Activated CD4-positive, alpha-beta memory T cell treated with anti-CD3 and anti-CD28 coated beads for 36 hours (primary cell): ENCODE measurements around the gene EEF1AKMT3. TPM values are rescaled to one million over a fixed set of nuclear protein-coding genes. Genes with fewer than 3 reads are reported as not detected.

Experiments used
- CTCF ChIA-PET: fragments of 350-600 bp; sonication (Branson Sonifier 250); formaldehyde crosslinking; loops from one replicate; lab custom pipeline; 2021; ENCODE audit warnings: antibody characterized with exemption, inconsistent platforms; lab: Charles Lee
- POLR2A ChIA-PET: fragments of 350-600 bp; sonication (Branson Sonifier 250); formaldehyde crosslinking; loops from one replicate; lab custom pipeline; 2021; ENCODE audit warnings: antibody characterized with exemption; lab: Charles Lee
- DNase-seq: peaks from one replicate; pipeline ENCODE4 v3.0.0-alpha.2; 2020
- H3K27ac Mint-ChIP-seq: one replicate; pipeline ENCODE4 v1.8.0; 2021; ENCODE audit warnings: mixed read lengths
- H3K27me3 Mint-ChIP-seq: one replicate; pipeline ENCODE4 v1.8.0; 2021; ENCODE audit warnings: mixed read lengths
- H3K36me3 Mint-ChIP-seq: one replicate; pipeline ENCODE4 v1.8.0; 2021; ENCODE audit warnings: mixed read lengths
- H3K4me1 Mint-ChIP-seq: one replicate; pipeline ENCODE4 v1.8.0; 2021; ENCODE audit warnings: low read depth, mixed read lengths
- H3K4me3 Mint-ChIP-seq: one replicate; pipeline ENCODE4 v1.8.0; 2021; ENCODE audit warnings: mild to moderate bottlenecking, mixed read lengths
- H3K9me3 Mint-ChIP-seq: one replicate; pipeline ENCODE4 v1.8.0; 2021; ENCODE audit warnings: mixed read lengths
- intact Hi-C: fragments of 100-400 bp; cut with micrococcal nuclease; formaldehyde crosslinking; loops from one replicate; pipeline ENCODE4 v1.15.1; 2023
- total RNA-seq, 2 experiments: library from RNA; stranded (reverse); gene quantifications; one replicate each; pipeline ENCODE4 v1.2.3, GENCODE V29; 2021

EEF1AKMT3 gene
- total RNA-seq, 2 experiments from 2014 or later: 3.7 to 3.9 TPM

- Mint-ChIP-seq H3K27me3 (no peaks in the 10 kb centered on the region), H3K4me3 (peak within 1 kb of the TSS; percentile 81), H3K9me3 (no peaks in the 10 kb centered on the region), H3K4me1 (peaks cover 60% of the 10 kb centered on the region), H3K27ac (peak within 1 kb of the TSS; percentile 77), H3K36me3 (peaks cover 36% of the 10 kb centered on the region)
- DNase-seq: peak; percentile 92
- intact Hi-C loops: loop anchor here (10.0 kb wide), 1 partner anchor 680 kb away; the partner anchor contains the start of gene NEMP1
- ChIA-PET POLR2A (interaction anchor here (0.6 to 1.8 kb wide), 3 partner anchors 10 to 17 kb away, joined by 3 to 6 read pairs (median 4); partner anchors contain the start of genes EEF1AKMT3 and METTL1), CTCF (interaction anchor here (0.6 to 2.6 kb wide), 2 partner anchors 10 to 31 kb away, joined by 3 to 17 read pairs; partner anchors contain the start of gene TSPAN31)
These were observed 17.8 kb upstream of the EEF1AKMT3 start, which contains the start of gene MARCHF9 for GRCh38 chr12:57754411-57755193. Gene MARCHF9 (plus strand): TSS chr12:57755103. CDS start chr12:57755529, 426 bp downstream.

DNA sequence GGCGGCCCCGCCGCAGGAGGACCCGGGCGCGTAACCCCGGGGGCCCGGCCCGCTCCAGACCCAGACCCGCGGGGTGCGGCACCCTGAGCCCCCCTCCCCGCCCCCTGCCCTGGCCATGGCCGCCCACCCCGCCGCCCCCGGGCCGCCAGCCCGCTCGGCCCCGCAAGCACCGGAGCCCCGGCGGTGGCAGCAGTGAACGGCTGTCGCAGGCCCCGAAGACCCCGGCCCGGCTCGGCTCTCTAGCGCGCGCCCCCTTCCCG, 17.3 kb upstream of the EEF1AKMT3 start:
- no peaks in the 10 kb centered on the region for H3K27me3 Mint-ChIP-seq
- peak overlapping the region; percentile 17 for H3K4me3 Mint-ChIP-seq
- CTCF ChIA-PET: interaction anchor here (0.6 to 2.6 kb wide), 3 partner anchors 10 to 31 kb away, joined by 3 to 17 read pairs (median 8); partner anchors contain the start of genes EEF1AKMT3, METTL1 and TSPAN31

DNA sequence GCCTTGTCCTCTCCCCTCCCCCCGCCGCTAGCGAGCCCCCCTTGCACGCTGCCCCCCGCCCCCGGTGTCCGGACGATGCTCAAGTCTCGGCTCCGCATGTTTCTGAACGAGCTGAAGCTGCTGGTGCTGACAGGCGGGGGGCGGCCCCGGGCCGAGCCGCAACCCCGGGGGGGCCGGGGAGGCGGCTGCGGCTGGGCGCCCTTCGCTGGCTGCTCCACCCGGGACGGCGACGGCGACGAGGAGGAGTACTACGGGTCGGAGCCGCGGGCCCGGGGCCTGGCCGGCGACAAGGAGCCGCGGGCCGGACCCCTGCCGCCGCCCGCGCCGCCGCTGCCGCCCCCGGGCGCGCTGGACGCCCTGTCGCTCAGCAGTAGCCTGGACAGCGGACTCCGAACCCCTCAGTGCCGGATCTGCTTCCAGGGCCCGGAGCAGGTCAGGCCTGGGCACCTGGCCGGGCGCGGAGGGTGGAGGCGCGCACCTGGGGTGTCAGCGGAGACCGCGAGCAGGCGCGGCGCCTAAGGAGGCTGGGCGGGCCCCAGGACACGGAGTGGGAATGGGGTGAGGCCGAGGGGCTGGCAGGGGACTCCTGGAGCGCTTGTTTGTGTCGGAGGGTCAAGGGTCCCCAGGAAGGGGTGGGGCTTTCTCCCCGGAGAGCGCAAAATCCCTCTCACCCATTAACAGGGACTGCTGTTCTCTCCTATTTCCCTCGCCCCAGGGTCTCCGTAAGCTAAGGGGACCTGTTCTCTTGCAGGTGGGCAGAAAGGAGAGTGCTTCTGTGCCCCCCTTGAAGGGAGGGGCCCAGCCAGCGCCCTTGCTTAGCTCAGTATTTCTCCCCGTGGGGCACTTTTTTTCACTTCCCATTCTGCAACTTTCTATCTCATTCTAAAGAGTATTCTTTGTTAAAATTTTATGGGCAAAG, 16.7 kb upstream of the EEF1AKMT3 start:
- peaks cover 34% of the 10 kb centered on the region for H3K36me3 Mint-ChIP-seq

More for the DNA sequence above, 17.3 kb upstream of the EEF1AKMT3 start:
- no peak for DNase-seq
- H3K27ac Mint-ChIP-seq: no peak overlapping the region
- POLR2A ChIA-PET: interaction anchor here (1.6 to 1.8 kb wide), 2 partner anchors 10 to 17 kb away, joined by 3 to 6 read pairs; partner anchors contain the start of genes EEF1AKMT3 and METTL1
- peaks cover 38% of the 10 kb centered on the region for H3K36me3 Mint-ChIP-seq
- intact Hi-C loops: loop anchor here (10.0 kb wide), 1 partner anchor 680 kb away; the partner anchor contains the start of gene NEMP1
- H3K4me1 Mint-ChIP-seq: peaks cover 62% of the 10 kb centered on the region
- H3K9me3 Mint-ChIP-seq: no peaks in the 10 kb centered on the region

DNA sequence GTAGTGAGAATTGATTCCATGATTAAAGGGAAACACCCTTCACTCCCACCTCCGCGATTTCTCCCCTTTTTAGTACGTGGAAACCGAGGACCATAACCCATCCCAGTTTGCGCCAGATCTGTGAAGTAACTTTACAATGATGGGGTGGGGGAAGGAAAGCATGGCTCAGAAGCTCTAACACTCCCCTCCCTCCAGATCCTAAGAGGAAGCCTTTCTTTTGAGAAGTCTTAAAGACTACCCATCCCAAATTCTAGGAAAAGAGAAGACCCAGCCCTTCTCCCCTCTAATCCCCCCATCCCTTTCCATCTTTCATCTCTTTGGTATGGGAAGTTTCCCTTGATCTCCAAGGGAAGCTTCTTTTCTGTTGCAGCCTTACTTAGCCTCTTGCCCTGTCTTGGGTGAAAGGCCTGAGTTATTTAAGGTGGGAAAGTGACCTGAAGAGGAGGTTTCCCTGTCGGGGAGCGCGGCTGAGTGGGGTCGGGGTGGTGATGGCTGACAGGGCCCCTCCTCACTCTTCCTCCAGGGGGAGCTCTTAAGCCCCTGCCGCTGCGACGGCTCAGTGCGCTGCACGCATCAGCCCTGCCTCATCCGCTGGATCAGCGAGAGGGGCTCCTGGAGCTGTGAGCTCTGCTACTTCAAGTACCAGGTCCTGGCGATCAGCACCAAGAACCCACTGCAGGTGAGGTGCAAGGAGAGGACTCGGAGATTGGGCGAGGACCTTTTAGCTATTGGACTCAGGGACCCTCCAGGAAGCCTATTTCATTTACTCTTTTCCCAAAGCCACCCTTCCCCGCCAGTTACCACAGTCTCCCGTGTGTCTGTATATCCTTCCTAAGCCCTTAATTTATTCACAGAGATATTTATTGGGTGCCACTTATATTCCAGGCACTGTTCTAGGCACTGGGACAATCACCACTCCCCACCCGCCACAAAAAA, 15.7 kb upstream of the EEF1AKMT3 start:
- H3K4me1 Mint-ChIP-seq: peaks cover 46% of the 10 kb centered on the region
- no peaks in the 10 kb centered on the region for H3K9me3 Mint-ChIP-seq
- peak overlapping the region; percentile 79 for H3K4me3 Mint-ChIP-seq
- POLR2A ChIA-PET: interaction anchor here (1.2 to 1.9 kb wide), 5 partner anchors 8 to 27 kb away, joined by 3 to 6 read pairs (median 4); partner anchors contain the start of genes EEF1AKMT3 and METTL1
- intact Hi-C loops: loop anchor here (1.0 to 10.0 kb wide), 3 partner anchors 9 to 682 kb away; partner anchors contain the start of gene NEMP1
- CTCF ChIA-PET: interaction anchor here (0.6 to 2.6 kb wide), 30 partner anchors 10 to 1016 kb away, joined by 3 to 52 read pairs (median 5); partner anchors contain the start of genes AVIL, CYP27B1, EEF1AKMT3 and METTL1
- DNase-seq: peak; percentile 80
- H3K27ac Mint-ChIP-seq: peak overlapping the region; percentile 59
- peaks cover 26% of the 10 kb centered on the region for H3K36me3 Mint-ChIP-seq
- no peaks in the 10 kb centered on the region for H3K27me3 Mint-ChIP-seq

More for the DNA sequence above, 16.7 kb upstream of the EEF1AKMT3 start:
- Mint-ChIP-seq H3K27ac (peak overlapping the region; percentile 50), H3K4me1 (peaks cover 56% of the 10 kb centered on the region), H3K9me3 (no peaks in the 10 kb centered on the region), H3K4me3 (peak overlapping the region; percentile 79), H3K27me3 (no peaks in the 10 kb centered on the region)
- POLR2A ChIA-PET: interaction anchor here (1.2 to 1.9 kb wide), 5 partner anchors 9 to 28 kb away, joined by 3 to 6 read pairs (median 4); partner anchors contain the start of genes EEF1AKMT3 and METTL1
- DNase-seq: peak; percentile 44
- intact Hi-C loops: loop anchor here (1.0 to 10.0 kb wide), 3 partner anchors 10 to 681 kb away; partner anchors contain the start of gene NEMP1
- CTCF ChIA-PET: interaction anchor here (0.6 to 2.6 kb wide), 17 partner anchors 9 to 149 kb away, joined by 3 to 52 read pairs (median 11); partner anchors contain the start of genes AVIL, CYP27B1, EEF1AKMT3 and METTL1

DNA sequence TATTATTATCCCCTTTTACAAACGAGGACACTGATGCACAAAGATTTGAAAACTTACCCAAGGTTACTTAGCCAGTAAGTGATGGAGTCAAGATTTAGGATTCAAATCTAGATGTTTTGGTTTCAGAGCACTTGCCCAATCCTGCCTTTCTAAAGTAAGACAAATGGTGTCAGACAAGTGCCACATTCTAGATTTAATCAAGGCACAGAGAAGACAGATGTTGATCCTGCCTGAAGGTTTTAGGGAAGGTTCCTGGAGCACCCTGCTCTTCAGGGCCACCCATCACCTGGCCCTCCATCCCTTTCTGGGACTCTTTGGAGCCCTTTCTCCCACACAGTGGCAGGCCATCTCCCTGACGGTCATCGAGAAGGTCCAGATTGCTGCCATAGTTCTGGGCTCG, 14.6 kb upstream of the EEF1AKMT3 start:
- no peak overlapping the region for H3K27ac Mint-ChIP-seq
- peaks cover 19% of the 10 kb centered on the region for H3K36me3 Mint-ChIP-seq
- no peak for DNase-seq
- intact Hi-C loops: loop anchor here (10.0 kb wide), 1 partner anchor 683 kb away; the partner anchor contains the start of gene NEMP1
- ChIA-PET POLR2A (no interaction called here), CTCF (interaction anchor here (0.6 to 2.3 kb wide), 8 partner anchors 9 to 1017 kb away, joined by 3 to 52 read pairs (median 8); partner anchors contain the start of gene CYP27B1)
- no peaks in the 10 kb centered on the region for H3K9me3 Mint-ChIP-seq
- peaks cover 39% of the 10 kb centered on the region for H3K4me1 Mint-ChIP-seq
- H3K4me3 Mint-ChIP-seq: no peak overlapping the region
- no peaks in the 10 kb centered on the region for H3K27me3 Mint-ChIP-seq

GRCh38 chr12:57758552-57759359, 13.7 kb upstream of the EEF1AKMT3 start:
- DNase-seq: no peak
- POLR2A ChIA-PET: no interaction called here
- CTCF ChIA-PET: interaction anchor here (0.7 to 1.9 kb wide), 15 partner anchors 8 to 146 kb away, joined by 3 to 9 read pairs (median 5); partner anchors contain the start of genes EEF1AKMT3, METTL1, TSFM and TSPAN31
- no peaks in the 10 kb centered on the region for H3K9me3 Mint-ChIP-seq
- no peak overlapping the region for H3K27ac Mint-ChIP-seq
- H3K36me3 Mint-ChIP-seq: peaks cover 26% of the 10 kb centered on the region
- no peak overlapping the region for H3K4me3 Mint-ChIP-seq
- intact Hi-C loops: loop anchor here (10.0 kb wide), 1 partner anchor 684 kb away; the partner anchor contains the start of gene NEMP1
- H3K4me1 Mint-ChIP-seq: peaks cover 36% of the 10 kb centered on the region
- H3K27me3 Mint-ChIP-seq: no peaks in the 10 kb centered on the region

GRCh38 chr12:57759360-57759980, 12.9 kb upstream of the EEF1AKMT3 start:
- ChIA-PET CTCF (interaction anchor here (0.7 to 1.9 kb wide), 17 partner anchors 8 to 146 kb away, joined by 3 to 9 read pairs (median 5); partner anchors contain the start of genes EEF1AKMT3, METTL1, TSFM and TSPAN31), POLR2A (no interaction called here)
- H3K27me3 Mint-ChIP-seq: no peaks in the 10 kb centered on the region

GRCh38 chr12:57760347-57760982, 11.9 kb upstream of the EEF1AKMT3 start:
- Mint-ChIP-seq H3K27ac (no peak overlapping the region), H3K27me3 (no peaks in the 10 kb centered on the region), H3K4me1 (peaks cover 33% of the 10 kb centered on the region), H3K36me3 (peaks cover 26% of the 10 kb centered on the region), H3K9me3 (no peaks in the 10 kb centered on the region), H3K4me3 (no peak overlapping the region)
- ChIA-PET POLR2A (no interaction called here), CTCF (interaction anchor here (0.6 to 1.4 kb wide), 7 partner anchors 12 to 1390 kb away, joined by 3 to 6 read pairs (median 4); partner anchors contain the start of gene EEF1AKMT3)
- no peak for DNase-seq
- intact Hi-C loops: no loop called here

More at GRCh38 chr12:57759360-57759980, 12.9 kb upstream of the EEF1AKMT3 start:
- intact Hi-C loops: loop anchor here (10.0 kb wide), 1 partner anchor 685 kb away; the partner anchor contains the start of gene NEMP1
- peak; percentile 57 for DNase-seq
- Mint-ChIP-seq H3K36me3 (peaks cover 26% of the 10 kb centered on the region), H3K9me3 (no peaks in the 10 kb centered on the region), H3K27ac (no peak overlapping the region), H3K4me1 (peaks cover 34% of the 10 kb centered on the region), H3K4me3 (no peak overlapping the region)
